HG03039 (cell line): ENCODE data around the gene HOOK2.
"Not testable (repeated sequence)": the region's sequence is repeated elsewhere in the genome, so short reads cannot be mapped to it uniquely, and the experiment has no call there.

ENCODE experiments used
- ATAC-seq: cut with Tn5 transposase; IDR thresholded peaks from one replicate; pipeline ENCODE4 v1.9.1; 2021; ENCODE audit warnings: mild to moderate bottlenecking, moderate library complexity; ENCODE audit not compliant: unreplicated experiment

The HOOK2 gene, protein sequence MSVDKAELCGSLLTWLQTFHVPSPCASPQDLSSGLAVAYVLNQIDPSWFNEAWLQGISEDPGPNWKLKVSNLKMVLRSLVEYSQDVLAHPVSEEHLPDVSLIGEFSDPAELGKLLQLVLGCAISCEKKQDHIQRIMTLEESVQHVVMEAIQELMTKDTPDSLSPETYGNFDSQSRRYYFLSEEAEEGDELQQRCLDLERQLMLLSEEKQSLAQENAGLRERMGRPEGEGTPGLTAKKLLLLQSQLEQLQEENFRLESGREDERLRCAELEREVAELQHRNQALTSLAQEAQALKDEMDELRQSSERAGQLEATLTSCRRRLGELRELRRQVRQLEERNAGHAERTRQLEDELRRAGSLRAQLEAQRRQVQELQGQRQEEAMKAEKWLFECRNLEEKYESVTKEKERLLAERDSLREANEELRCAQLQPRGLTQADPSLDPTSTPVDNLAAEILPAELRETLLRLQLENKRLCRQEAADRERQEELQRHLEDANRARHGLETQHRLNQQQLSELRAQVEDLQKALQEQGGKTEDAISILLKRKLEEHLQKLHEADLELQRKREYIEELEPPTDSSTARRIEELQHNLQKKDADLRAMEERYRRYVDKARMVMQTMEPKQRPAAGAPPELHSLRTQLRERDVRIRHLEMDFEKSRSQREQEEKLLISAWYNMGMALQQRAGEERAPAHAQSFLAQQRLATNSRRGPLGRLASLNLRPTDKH

DNA sequence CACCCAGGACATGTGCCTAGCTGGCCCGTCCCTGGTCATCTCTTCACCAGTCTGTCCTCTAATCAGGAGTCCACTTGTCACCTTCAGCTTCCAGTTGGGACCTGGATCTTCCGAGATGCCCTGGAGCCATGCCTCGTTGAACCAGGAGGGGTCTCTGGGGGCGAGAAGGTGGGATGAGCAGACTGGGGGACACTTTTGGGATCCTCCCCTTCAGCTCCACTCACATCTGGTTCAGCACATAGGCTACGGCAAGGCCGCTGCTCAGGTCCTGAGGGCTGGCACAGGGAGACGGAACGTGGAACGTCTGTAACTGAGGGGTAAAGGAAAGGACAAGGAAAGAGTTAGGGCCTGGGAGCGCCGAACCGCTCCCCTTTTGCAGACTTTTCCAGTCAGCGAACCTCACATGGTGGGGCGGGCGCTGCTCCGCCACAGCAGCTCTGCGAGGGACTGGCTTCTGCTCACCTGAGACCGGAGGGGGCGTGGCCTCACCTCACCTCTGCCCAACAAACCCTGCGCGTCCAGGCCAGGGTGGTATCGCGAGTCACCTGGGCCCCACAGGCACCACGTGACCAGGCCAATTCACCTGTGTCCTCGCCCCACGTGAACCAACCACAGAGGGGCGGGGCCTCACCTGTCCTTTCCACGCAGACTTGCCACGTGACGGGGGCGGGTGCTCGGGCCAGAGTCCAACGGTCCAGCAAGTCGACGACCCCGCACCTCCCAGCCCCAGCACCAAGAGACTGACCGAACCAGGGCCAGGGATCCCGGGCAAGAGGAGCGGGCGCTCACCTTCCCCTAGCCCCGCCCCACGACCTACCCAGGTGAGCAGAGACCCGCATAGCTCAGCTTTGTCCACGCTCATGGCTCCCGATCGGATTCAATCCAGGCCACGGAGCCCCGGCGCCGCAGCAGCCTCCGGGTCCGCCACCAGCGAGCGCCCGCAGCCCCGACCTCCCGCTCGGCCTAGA is at the start of gene HOOK2:
Gene HOOK2, minus strand, starts transcription at position 965 of the 968 bp plus-strand sequence. Its CDS starts 103 bp downstream, at position 862.
- no peak for ATAC-seq

DNA sequence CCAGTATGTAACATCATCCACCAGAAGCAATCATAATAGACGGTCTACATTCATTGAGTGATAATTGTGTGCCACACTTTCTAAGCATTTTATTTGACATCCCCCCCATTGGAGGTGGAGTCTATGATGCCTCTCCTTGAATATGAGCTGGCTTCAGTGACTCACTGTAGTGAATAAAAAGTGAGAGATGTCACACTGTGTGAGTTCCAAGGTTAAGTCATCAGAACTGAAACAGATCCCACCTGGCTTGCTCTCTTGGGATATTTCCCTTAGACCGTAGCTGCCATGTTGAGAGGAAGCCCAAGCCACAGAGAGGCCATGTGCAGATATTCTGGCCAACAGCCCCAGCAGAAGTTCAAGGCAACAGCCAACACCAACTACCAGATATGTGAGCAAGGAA is 46.4 kb upstream of the HOOK2 start:
- no peak for ATAC-seq

DNA sequence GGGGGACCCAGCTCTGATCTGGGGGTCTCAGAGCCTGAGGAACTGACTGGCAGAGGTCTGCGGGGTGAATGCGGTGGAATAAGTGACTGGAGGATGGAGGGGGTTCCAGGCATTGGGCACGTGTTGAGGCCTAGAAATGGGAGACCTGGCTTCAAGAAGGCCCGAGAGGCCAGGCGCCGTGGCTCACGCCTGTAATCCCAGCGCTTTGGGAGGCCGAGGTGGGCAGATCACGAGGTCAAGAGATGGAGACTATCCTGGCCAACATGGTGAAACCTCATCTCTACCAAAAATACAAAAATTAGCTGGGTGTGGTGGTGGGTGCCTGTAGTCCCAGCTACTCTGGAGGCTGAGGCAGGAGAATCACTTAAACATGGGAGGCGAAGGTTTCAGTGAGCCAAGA is 42.5 kb upstream of the HOOK2 start:
- not testable (repeated sequence) for ATAC-seq

DNA sequence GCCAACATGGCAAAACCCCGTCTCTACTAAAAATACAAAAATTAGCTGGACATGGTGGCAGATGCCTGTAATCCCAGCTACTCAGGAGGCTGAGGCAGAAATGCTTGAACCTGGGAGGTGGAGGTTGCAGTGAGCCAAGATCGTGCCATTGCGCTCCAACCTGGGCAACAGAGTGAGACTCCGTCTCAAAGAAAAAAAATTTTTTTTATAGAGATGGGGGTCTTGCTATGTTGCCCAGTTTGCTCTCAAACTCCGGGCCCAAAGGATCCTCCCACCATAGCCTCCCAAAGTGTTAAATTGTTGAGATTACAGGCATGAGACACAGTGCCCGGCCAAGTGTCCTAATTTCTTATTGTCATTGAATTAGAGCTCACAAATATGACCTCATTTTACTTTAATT is 41.8 kb upstream of the HOOK2 start:
- not testable (repeated sequence) for ATAC-seq

DNA sequence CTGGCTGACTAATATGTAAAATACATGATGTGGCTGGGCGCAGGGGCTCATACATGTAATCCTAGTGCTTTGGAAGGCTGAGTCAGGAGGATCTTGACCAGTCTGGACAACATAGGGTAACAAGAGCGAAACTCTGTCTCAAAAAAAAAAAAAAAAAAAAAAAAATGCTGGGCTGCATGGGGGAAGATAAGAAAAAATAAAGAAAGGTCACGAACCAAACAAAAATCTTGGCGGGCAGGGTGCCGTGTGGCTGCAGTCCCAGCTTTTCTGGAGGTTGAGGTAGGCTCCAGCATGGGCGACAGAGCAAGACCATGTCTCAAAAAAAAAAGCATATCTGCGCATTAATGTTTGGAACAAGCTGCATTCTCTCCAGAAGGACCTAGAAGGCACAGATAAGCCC is 39.7 kb upstream of the HOOK2 start:
- ATAC-seq, result no peak

DNA sequence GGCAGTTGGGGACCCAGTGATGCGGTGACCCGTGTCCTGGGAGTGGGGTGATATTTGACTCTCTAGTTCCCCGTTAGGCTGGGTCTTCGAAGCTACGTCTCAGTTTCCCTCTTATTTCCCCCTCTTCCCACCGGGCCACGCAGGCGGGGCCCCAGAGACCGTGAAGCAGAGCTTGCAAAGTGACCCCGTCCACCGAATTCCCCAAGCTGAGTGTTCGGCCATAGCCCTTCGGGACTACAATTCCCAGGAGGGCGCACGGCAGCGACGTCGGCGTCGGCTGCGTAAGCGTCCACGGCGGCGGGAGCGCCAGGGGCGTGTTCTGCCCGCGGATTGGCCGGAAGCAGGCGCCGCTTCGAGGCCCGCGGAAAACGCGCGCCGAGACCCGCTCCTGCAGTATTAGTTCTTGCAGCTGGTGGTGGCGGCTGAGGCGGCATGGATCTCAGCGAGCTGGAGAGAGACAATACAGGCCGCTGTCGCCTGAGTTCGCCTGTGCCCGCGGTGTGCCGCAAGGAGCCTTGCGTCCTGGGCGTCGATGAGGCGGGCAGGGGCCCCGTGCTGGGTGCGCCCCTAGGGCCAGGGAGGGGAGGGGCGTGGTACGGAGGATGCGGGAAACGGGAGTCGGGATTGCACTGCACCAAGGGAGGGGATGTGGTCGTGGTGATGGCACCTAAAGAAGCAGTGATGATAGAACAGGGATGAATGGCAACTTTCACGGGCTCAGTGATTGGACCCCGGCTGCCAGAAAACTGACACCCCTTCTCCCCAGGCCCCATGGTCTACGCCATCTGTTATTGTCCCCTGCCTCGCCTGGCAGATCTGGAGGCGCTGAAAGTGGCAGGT is 31.1 kb upstream of the HOOK2 start, which contains the start of gene RNASEH2A:
Gene RNASEH2A, plus strand, starts transcription at position 343 of the 840 bp plus-strand sequence. Its CDS starts 90 bp downstream, at position 433.
- ATAC-seq, result peak; percentile 66

DNA sequence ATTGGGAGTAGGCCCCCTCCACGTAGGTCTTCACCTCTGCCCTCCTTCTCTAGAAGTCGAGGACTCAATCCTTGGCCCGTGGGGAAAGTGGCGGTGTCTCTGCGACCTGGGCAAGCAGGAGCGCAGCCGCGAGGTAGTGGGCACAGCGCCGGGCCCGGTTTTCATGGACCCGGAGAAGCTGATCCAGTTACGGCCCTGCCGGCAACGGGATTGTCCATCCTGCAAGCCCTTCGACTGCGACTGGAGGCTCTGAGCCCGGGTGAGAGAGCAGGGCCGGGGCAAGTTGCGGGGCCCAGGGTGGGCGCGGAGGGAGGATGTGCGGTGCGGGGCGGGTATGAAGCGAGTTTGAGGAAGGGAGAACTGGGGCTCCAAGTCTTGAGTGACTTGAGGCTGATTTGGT is 28.7 kb upstream of the HOOK2 start:
- ATAC-seq, result no peak

DNA sequence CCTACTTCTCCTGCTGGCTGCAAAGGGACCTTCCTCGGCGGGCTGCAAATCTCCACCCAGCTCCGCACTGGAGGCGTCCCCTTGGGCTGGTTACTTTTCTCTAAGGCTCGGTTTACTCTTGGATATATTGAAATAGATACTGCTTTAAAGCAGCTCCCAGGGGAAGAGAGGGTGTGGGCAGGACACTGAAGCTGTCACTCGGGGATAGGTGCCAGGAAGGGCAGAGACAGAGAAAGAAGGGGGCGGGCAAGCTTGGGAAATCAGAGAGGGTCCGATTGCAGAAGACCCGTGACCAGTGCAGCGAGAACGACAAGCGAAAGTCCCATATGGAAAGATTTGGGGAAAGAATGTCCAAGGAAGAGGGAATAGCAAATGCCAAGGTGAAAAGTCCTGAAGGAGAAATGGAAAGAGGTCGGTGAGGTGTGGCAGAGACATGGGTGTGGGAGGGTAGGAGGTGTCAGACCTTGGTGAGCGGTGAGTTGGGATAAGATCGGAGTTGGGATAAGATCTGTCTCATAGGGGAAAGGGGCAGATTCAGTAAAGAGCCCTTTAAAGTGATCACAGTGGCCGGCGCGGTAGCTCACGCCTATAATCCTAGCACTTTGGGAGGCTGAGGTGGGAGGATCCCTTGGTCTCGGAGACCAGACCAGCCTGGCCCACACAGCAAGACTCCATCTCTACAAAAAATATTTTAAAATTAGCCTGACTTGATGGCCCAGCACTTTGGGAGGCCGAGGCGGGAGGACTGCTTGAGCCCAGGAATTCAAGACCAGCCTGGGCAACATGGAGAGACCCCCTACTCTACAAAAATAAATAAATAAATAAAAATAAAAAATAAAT is 27.1 kb upstream of the HOOK2 start:
- no peak for ATAC-seq

DNA sequence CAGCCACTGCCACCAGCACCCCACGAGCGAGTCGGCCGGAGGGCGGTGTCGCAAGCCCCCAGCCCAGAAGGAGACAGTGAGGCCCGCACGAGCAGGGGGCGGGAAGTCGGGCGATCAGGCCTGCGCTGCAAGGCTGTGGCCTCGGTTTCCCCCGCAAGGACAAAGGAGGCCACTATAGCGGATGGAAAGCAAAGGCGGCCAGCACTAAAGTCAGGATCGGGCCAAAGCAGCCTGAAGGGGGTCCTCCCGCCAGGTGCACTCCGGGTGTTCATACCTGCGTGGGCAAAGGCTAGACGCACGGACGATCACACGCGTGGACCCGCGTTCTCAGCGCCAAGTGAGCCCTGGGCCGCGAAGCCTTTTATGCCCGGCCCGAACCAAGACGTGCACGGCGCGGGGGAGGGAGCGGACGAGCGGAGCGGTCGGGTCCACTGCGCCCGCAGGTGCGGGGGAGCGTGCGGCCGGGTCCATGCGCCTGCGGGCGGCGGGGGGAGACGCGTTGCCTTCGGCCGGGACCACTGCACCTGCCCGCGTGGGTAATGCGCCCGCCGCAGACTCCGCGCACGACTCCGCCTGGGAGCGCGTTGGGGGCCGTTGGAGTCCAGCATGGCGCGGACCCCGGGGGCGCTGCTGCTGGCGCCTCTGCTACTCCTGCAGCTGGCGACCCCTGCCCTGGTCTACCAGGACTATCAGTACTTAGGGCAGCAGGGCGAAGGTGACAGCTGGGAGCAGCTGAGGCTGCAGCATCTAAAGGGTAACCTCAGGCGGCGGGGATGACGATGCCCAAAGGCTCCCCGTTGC is 26.3 kb upstream of the HOOK2 start, which contains the start of the genes PRDX2 and THSD8:
Gene PRDX2, minus strand, starts transcription at position 335 of the 801 bp plus-strand sequence. CDS start 539 bp downstream, outside the sequence.
Gene THSD8, plus strand, starts transcription at position 604 of the 801 bp plus-strand sequence. Its CDS starts 3 bp downstream, at position 607.
- no peak for ATAC-seq

DNA sequence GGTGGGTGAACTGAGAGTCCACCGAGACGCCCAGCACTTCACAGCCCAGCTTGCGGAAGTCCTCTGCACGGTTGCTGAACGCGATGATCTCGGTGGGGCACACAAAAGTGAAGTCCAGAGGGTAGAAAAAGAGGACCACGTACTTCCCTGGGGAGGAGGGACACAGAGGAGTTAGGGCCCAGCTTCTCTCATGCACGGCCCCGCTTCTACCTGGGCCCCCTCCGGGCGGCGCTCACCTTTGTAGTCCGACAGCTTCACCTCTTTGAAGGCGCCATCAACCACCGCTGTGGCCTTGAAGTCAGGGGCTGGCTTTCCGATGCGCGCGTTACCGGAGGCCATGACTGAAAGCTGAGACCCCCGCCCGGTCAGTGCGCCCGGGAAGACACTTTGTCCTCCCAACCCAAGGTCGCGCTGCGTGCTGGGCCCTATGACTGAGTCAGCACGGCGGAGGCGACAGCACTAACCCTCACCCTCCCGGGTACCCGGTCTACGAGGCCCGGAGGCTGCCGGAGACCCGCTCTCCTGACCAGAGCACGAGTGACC is 25.6 kb upstream of the HOOK2 start:
- no peak for ATAC-seq

DNA sequence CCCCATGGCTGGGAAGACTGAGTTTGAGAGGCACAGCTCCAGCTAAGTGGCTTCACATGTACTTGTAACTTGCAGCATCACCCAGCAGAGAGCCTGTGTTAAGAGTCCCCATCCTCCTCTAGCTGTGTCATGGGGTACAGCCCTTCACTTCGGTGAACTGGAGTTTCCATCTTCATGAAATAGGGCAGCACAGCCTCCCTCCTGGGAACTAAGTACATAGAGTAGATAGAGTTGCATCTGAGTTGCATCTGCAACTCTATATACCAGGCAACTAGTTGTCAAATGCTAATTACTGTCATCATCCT is 25.1 kb upstream of the HOOK2 start:
- no peak for ATAC-seq

DNA sequence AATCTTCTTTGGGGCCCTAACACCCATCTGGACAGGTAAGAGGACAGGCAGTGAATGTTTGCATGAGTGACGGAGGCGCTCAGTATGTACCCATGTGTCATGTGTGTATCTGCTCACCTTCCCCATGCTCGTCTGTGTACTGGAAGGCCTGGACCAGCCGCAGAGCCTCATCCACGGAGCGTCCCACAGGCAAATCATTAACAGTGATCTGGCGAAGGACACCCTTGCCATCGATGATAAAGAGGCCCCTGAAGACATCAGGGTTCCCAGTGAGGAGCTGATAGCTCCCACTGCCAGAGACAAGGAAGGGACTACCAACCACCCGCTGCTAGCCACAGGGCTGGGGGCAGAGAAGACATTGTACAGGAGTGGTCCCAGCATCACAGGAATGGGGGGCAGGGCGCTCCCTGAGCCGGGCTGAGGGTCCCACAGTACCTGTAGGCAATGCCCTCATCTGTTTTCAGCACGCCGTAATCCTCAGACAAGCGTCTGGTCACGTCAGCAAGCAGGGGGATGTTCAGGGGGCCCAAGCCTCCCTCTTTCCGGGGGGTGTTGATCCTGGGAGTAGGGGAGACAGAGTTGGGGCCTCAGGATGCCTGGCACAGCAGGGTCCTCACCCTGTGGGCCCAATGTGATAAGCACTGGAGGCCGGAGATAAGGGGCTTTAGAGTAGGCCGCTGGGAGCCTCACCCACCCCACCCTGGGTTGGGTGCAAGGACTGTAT is 24.6 kb upstream of the HOOK2 start:
- ATAC-seq, result no peak

DNA sequence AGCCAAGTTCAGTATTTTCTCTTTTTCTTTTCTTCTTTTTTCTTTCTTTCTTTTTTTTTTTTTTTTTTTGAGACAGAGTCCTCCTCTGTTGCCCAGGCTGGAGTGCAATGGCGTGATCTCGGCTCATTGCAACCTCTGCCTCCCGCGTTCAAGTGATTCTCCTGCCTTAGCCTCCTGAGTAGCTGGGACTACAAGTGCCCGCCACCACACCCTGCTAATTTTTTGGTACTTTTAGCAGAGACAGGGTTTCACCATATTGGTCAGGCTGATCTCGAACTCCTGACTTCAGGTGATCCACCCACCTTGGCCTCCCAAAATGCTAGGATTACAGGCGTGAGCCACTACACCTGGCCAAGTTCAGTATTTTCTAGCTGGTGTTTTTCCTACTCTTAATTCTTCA is 22.3 kb upstream of the HOOK2 start:
- ATAC-seq, result not testable (repeated sequence)

DNA sequence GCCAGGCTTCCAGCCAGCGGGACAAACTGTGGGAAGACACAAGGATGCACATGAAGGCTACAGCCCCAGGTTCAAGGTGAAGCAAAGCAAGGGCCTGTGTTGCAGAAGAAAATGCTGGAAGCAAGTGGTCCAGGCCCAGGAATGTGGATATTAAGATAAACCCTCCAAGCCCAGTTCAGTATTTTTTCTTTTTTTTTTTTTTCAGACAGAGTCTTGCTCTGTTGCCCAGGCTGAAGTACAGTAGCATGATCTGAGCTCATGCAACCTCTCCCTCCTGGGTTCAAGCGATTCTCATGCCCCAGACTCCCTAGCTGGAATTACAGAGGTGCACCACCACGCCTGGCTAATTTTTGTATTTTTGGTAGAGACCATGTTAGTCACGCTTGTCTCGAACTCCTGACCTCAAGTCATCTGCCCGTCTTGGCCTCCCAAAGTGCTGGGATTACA is 21.8 kb upstream of the HOOK2 start:
- ATAC-seq, result no peak

DNA sequence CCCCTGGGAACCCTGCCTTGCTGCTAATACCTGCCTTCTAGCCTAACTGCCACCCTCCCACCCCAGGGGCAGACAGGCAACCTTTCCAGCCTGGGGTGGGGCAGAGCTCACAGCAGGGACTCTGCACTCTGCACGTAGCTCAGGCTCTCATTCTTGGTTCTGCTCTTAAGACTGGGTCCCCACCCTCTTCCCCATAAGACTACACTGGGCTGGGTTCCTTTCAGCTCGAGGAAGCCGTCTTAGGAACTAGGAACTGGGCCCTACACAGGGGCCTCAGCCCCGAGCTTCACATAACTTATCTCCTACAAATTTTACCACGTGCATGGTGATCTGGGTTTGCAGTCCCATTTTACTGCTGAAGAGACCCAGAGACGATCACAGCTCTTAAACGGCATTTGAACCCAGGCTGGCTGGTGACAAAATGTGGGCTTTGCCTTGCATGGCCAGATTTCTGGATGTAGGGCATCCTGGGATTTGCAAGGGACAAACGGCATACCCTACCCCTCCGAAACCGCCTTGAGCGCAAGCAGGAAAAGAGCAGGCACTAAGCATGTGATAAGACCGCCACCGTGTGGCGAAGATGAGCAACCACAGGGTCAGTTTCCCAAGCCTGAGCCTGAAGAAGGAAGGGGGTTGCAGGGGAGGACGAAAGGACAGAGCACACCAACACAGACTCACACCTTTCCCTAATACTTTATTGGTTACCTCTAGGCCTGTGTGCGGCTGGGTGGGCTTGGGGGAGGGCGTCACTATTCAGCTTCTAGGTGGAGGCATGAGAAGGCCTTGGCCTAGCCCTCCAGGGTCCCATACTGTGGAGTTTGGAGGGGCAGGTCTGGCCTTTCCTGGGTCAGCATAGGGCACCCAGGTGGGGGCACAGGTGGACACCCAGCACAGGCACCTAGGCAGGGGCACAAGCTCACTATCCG is 21.1 kb upstream of the HOOK2 start:
- ATAC-seq, result no peak

DNA sequence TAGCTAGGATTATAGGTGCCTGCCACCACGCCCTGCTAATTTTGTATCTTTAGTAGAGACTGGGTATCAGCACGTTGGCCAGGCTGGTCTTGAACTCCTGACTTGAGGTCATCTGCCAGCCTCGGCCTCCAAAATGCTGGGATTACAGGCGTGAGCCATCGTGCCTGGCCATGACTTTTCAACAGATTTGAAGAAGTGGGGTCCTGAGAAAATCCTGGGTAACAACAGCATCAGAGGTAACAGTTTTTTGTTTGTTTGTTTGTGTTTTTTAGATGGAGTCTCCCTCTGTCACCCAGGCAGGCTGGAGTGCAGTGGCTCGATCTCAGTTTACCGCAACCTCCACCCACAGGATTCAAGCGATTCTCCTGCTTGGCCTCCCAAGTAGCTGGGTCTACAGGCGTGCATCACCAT is 19.6 kb upstream of the HOOK2 start:
- ATAC-seq, result no peak
